Right forelimb (tissue), 1 donor: ENCODE results near the gene AMOTL2.

Experiments used
- DNase-seq: peaks from one replicate; pipeline ENCODE4 v3.0.0-alpha.2; 2018

Gene AMOTL2

DNA sequence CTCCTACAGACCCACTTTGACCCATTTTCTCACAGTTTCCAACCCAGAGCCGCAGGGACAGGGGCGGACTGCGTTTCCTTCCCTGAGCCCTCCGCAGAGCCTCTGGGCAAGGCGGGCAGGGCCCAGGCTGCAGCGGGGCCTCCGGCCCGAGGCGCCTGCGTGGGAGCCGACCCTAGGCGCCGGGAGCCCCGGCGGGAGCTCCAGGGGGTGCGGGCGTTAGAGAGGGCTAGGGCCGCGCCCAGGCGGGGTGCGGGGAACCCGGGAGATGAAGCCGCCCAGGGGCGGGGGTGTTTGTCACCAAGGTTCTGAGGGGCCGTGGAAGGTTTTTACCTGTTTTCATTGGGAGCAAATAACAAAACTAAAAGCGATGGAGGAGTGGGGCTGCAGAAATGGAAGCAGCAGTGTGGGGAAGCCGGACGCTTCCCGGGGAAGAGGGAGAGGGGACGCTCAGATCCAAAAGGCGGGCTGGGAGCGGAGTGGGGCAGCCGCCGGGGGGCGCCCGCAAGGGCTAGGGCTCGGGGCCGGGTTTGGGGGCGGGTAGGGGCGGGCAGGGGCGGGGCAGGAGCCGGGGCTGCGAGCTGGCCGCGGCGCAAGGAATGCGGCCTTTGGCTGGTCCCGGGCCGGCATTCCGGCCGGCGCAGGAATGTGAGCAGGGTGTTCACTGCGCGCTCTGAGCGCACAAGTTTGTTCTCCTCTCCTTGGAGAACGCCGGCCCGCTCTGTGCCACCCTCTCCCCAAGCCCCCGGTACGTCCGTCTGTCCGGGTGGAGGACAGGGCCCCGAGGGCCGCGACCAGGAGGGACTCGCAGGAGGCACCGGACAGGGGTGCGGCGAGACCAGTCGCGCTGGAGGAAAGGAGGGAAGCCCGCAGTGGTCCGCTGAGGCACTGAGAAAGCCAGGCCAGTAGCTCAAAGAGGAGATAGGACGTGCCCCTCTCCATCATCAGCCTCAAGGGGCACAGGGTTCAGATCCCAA is 61.1 kb downstream of the AMOTL2 start:
- peak; percentile 84 for DNase-seq

DNA sequence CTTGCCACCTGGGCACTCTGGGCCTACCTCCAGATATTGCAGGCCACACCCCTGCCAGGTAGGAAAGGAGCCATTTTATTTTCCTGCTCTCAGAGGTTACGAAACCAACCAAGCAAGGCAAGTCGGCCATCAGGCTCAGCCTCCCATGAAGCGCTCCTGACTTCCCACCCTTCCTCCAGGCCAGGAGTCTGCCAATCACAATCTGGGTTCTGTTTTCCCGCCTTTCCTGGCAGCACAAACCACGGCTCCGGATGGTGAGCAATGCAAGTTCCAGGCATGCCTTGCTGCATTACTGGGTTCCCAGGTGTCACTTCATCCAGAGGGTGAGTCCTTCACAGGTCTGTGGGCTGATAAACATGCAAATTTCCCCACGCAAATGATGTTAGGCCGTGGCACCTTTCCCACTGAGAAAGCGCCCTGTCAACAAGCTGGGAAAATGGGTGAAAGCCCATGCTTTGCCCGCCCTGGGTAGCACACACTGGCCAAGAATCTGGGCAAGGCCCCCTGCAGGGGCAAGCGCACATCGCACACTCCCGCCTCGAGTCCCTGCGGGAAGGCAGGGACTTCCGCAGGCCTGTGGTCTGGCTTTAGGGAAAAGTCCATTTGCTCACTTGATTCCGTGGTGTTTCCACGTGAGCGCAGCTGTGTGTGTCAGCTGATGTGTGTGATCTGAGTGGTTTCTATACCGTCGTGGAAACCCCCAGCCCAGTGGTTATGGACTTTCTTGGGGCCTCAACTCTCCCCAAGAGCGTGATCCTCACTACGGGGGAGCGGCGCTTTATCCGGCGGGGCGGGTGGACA is 62.0 kb downstream of the AMOTL2 start:
- no peak for DNase-seq

DNA sequence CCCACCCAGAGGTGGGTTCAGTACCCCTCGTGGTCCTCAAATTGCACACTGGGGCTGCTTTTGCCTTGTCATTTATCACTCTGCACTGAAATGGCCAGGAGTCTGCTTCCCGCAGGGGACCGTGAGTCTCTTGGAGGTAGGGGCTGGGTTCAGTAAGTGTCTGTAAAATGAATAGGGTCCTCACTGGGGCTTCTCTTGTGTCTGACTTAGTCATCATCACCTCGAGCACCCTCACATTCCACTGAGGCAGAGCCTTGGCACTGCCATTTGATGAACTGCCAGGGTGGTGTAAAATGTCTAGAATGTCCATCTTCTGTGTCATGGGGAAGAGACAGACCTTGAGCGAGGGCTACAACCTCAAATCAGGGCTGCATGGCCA is 62.6 kb downstream of the AMOTL2 start:
- DNase-seq: no peak

DNA sequence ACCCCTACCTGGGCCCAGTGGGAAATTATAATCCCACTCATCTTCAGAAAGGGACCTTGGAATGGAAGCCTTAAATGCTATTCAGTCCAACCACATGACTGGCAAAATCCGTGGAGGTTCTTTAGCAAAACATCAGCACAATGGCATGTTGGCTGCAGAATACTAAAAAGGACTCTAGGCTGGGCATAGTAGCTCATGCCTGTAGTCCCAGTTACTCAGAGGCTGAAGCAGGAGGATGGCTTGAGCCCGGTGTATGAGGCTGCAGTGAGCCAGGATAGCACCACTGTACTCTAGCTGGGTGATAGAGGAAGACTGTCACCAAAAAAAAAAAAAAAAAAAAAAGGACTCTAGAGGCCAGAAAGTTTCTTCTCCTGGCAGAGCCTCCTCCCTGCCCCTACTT is 63.0 kb downstream of the AMOTL2 start:
- no peak for DNase-seq

DNA sequence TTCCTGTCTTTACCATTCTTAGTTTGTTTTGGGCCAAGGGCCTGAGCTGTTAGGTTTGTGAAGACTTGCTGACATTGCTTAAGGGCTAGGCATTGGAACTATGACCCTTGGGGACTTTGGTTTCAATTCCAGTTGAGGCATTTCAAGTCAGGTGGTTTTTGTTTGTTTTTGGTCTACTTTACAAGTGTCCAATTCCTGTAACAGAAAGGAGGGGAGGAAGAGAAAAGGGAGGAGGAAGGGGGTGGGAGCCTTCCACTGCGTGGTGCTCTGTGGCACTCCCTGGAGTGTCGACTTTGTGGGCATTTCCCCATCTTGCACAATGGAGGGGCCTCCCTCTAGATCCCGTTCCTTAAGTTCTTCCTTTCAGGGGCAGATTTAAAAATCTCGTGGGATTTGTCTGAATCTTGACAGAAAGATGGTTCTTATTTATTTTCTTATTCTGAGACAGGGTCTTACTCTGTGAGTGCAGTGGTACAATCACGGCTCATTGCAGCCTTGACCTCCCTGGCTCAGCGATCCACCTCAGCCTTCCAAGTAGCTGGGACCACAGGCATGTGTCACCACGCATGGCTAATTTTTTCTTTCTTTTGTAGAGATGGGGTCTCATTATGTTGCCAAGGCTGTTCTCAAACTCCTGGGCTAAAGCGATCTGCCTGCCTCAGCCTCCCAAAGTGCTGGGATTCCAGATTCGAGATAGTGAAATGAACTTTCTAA is 64.1 kb downstream of the AMOTL2 start:
- no peak for DNase-seq

DNA sequence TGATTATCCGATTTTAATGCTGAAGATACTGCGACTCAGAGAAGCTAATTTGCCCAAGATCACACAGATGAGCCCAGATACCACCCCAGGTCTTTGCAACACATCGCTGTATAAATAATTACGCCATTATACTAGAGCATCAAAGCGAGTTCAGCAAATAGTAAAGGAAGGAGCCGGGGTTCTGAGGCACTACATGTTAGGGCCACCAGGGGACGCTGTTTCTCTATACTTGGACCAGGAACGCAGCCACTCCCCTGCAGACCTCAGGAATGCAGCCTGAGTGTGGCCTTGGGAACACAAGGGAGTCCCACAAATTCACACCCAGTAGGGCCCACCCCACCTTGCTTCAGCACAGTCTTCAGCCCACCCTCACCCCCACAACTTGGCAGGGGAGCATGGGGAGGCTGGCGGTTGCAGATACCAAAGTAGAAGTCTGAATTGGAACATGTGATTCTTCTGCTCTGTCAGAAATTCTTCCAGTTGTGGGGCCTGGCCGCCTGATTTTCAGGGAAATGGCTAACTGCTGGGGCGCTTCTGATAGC is 65.8 kb downstream of the AMOTL2 start:
- peak; percentile 91 for DNase-seq

DNA sequence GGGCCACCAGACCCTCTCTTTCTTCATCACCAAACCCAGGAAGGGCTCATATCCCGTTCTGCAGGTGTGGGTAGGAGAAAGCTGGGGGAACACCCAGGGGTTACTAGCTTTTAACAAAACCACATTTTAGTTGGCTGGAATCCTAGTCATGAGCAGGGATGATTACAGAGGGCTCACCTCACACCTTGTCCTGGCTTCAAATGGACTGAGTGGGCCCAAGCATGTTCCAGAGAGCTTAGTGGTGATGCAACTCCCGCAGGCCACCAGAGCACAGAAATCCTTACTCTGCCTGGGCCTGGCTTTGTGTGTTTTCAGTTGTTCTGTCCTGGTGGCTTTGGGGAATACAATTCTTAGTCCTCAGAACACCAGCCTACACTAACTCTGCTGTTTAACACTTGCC is 66.8 kb downstream of the AMOTL2 start:
- no peak for DNase-seq

DNA sequence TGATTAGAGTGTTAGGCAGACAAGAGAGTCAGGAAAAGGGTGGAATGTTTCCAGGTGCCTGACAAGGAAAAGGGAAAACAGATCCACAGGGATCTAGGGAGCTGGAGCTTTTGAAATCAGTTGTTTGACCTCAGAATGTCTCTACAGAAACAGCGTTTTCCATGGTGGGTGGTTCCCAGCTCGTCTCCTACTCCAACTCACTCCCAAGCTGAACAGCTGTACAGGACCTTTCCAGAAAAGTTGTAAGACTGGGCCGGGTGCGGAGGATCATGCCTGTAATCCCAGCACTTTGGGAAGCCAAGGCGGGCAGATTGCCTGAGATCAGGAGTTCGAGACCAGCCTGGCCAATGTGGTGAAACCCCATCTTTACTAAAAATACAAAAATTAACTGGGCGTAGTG is 67.9 kb downstream of the AMOTL2 start:
- DNase-seq: no peak
